Stimulated activated CD8-positive, alpha-beta memory T cell treated with anti-CD3 and anti-CD28 coated beads, Interleukin-4, amount 100 ng/mL, for 48 hours (primary cell): Measurements from ENCODE around the gene DGUOK.
"Not testable (repeated sequence)": the region's sequence is repeated elsewhere in the genome, so short reads cannot be mapped to it uniquely, and the experiment has no call there.

Experiments
- DNase-seq: peaks from one replicate; pipeline ENCODE4 v3.0.0-alpha.2; 2020

Gene DGUOK

DNA sequence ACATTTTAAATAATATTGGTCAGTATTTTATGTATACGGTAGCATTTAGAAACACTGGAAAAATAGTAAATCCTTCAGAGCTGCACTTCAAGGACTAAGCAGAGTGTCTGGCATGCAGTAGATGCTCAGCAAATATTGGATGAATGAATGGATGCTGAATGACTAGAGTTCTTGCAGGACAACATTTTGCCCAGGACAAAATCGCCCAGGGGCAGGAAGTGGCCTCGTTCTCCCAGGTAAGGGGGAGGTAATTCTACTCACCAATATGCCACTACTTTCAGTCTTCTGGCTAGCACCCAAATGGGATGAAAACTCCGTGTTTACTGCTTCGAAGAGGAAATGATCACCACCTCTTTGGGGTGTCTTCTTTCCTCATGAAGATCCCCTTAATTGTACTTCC, 4.0 kb upstream of the DGUOK start:
- DNase-seq, result no peak

GRCh38 chr2:73925033-73925704, 1.5 kb upstream of the DGUOK start:
- DNase-seq, result no peak

DNA sequence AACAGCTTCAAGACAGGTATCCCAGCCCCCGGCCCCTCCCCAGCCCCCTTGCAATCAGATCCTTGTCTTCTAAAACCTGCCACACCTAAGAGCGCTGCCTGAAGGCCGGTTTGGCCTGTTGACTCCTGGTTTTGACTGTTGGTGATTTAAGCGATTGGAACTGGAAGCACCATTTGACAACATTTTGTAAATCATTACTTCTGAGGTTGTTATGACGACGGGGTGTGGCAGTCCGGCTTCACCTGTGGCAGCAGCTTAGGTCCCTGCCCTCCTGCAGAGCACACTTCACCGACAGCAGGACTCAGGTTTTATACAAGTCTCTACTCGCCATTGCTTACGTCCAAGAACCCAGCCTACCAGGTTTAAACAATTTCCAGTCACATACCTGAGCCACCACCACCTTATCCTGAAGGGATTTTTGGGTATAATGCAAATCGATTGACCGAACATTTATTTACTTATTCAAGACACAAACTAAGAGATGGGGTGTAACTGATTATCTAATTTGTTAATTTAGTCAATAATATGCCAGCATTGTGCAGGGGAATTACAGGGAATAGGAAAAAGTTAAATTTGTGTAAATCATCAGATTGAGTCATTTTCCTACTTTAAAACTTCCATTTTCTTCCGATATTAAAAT, 707 bp upstream of the DGUOK start:
- DNase-seq, result no peak

DNA sequence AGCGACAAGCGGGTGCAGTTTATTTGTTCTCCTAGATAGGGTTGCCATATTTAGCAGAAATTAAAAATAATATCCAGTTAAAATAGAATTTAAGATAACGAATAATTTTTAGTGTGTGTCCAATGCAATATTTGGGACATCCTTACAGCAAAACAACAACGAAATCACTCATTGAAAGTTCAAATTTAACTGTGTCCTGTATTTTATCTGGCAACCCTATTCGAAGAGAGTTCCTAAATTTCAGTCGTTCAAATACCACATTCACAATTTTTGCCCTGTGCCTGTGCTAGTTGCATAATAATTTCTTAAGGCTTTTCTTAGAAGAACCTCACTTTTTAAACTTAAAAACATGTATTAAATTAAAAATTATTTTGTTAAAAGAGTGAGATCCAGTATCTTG, 664 bp downstream of the DGUOK start:
- no peak for DNase-seq

- DNase-seq, result no peak
These were observed 2.3 kb downstream of the DGUOK start for GRCh38 chr2:73928963-73929347.

DNA sequence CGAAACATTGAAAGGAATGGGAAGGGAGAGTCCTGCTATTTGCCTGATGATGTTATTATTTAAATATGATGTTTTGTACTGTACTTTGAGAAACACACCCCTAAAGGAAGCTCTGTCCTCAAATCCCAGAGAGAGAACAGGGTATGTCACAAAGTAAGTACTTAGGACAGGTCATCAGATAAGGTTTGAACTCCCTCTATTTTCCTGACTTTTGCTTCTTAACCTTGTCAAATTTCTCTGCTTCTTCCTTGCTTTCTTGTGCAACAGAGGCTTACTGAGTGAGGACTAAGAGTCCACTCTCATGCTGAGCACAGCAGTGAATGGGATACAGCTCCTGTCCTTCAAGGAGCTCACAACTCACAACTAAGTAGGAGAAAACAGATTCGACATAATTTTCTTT, 3.7 kb downstream of the DGUOK start:
- DNase-seq, result peak; percentile 1

DNA sequence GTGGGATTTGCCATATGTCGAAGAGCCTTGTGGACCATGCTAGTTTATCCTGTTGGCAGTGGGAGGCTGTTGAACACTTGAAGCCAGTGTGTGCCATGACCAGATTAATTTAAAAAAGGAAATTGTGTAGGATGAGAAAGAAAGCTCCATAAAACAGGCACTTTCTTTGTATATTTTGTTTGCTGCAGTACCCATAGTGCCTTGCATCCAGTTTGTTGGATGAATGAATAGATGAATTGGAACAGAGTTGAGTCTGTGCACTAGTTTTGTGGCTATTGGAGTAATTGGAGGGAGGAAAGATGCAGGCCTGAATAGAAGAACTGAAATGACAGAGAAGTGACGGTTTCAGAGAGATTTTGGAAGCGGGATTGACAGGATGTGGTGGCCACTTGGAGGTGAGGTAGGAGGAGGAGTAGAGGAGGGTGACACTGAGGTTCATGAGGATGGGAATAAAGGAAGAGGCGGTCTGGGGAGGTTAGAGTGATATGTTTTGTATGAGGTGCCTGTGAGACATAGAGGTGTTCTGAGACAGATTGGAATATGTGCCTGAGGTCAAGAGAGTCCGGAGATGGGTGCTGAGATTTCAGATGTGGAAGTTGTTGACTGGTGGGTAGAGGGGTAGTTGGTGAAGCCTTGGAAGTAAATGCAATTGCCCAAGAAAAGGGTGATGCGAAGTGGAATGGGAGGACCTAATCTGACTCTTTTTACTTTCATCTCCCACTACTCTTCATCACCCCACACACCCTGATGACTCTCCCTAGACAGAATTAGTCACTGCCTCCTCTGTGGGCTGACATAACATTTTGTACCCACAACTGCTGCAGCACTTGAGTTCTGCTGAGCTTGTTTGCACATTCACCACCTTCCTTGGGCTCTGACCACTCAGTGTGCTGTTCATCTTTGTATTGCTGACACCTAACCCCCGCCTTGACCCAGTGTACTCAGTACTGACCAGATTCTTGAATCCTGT, 5.1 kb downstream of the DGUOK start:
- DNase-seq, result peak; percentile 65

GRCh38 chr2:73933194-73933593, 6.5 kb downstream of the DGUOK start:
- no peak for DNase-seq

DNA sequence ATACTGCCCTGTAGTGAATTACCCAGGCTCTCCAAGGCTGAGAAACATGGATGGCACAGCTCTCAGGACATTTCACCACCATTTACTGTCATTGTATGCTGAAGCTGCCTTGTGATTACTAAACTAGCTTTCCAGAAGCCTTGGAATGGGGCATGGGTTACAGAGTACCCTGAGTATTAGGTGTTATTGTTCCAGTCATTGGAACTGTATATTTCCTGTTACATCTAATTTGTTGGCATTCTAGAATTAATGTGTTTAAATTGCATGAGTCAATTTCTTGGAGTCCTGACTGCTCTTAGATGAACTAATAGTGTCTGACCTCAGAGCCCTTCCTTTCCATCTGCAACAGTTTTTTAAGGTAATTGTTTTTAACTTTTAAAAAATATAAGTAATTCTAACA, 9.0 kb downstream of the DGUOK start:
- no peak for DNase-seq

- no peak for DNase-seq
These were observed 10.6 kb downstream of the DGUOK start for GRCh38 chr2:73937103-73937885.

DNA sequence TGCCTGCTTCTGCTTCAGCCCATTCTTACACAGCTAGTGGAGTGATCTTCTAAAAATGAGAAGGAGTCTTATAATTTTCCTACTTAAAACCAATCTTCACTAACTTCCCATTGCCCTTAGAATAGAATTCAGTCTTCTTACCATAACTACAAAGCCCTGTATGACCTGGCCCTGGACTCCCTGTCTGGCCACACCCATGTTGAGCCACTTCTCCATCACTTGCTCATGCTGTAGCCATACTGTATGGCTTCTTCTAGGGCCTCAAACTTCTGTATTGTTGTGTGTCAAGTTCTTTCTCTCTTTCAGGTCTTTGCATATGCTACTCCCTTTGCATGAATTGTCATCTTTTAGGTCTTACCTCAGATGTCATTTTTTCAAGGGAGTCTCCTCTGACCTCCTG, 11.2 kb downstream of the DGUOK start:
- DNase-seq, result no peak

GRCh38 chr2:73938718-73939352, 12.2 kb downstream of the DGUOK start:
- no peak for DNase-seq

- peak; percentile 41 for DNase-seq
These were observed 12.7 kb downstream of the DGUOK start for GRCh38 chr2:73939419-73939818.

DNA sequence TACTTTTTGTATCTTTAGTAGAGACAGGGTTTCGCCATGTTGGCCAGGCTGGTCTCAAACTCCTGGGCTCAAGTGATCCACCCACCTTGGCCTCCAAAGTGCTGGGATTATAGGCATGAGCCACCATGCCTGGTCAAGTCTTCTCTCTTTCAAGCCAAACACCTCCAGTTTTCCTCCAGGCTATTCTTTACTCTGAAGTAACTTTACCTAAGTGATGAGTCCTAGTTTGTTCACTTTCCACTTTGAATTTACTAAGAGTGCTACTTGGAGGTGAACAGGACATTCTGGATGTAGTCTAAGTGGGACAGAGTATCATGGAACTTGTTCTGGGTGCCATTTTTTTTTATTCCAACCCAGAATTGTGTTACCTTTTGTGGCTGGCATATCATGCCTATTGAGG, 13.4 kb downstream of the DGUOK start:
- DNase-seq, result not testable (repeated sequence)

DNA sequence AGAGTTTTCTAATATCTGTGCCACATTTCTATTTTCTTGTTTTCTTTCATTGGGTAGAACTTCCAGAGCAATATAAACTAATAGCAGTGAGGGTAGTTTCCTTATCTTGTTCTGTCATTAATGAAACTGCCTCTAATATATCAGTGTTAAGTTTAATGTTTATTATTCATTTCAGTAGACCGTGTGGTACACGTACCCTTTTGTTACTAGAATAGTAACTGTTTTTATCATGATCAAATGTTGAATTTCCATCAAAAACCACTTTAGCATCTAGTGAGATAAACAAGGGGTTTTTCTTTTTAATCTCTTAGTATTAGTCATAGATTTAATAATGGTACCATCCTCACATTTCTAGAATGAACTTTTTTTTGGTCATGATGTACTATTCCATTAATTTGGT, 16.0 kb downstream of the DGUOK start:
- DNase-seq, result no peak

DNA sequence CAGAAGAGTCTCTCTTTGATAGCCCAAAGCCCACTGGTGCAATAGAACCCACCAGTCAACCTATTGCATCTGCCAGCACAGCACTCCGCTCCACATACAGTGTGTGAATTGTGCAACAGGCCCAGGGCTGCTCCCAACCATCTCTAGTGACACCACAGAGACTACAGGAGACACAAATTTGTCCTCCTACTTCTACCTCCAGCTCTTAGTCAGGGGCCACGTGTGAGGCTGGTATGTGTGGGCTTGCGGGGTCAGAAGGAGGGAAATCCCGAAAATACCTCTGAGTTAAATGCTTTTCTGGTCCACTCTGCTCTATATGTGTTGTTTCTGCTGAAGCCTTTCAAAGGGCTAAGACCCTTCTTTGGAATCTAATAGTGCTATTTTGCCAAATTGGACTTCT, 18.0 kb downstream of the DGUOK start:
- DNase-seq, result peak; percentile 63

DNA sequence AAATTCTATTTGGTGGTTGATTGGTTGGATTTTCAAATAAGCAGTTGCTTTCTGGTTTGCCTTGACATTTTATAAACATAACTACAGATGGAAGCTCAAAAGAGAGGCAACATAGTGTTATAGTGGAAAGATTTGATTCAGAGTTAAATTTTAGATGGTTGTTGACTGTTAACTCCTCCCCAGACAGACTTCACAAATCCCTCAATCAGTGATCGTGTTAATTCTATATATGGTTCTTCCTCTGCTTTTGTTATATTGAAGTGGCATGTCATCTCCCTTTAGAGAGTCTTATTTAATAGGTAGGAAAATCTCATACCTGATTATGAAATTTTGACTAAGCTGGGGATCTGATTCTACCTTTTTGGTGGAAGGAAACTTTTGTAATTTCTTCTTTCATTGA, 19.5 kb downstream of the DGUOK start:
- no peak for DNase-seq

- DNase-seq, result no peak
These were observed 20.0 kb downstream of the DGUOK start for GRCh38 chr2:73946666-73947065.

DNA sequence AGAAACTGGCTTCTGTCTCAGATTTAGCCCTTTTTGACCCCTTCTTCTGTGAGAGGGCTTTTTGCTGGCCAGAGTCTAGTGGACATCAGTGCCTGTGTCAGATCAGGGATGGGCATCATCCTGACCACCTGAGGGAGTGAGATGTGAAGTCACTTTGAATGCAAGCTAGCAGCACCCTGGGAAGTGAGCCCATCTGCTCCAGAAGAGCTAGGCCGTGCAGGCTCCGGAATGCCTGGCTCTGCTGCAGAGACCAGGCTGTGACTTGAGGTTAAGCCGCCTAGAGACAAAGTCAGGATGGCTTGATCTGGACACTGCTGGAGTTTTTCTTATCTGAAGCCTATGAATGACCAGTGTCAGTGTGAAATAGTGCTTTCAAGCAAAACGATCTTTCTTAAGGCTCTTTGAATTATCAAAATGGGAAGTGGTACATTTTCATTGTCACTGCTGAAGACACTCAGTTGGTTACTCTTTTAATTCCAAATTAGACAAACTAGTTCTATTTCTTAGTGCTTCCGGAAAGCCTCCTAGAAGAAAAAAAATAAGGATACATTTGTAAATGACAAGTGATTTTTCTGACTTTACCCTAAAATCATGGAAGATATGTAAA, 20.8 kb downstream of the DGUOK start:
- DNase-seq, result no peak

- no peak for DNase-seq
These were observed 23.1 kb downstream of the DGUOK start for GRCh38 chr2:73949802-73950201.

DNA sequence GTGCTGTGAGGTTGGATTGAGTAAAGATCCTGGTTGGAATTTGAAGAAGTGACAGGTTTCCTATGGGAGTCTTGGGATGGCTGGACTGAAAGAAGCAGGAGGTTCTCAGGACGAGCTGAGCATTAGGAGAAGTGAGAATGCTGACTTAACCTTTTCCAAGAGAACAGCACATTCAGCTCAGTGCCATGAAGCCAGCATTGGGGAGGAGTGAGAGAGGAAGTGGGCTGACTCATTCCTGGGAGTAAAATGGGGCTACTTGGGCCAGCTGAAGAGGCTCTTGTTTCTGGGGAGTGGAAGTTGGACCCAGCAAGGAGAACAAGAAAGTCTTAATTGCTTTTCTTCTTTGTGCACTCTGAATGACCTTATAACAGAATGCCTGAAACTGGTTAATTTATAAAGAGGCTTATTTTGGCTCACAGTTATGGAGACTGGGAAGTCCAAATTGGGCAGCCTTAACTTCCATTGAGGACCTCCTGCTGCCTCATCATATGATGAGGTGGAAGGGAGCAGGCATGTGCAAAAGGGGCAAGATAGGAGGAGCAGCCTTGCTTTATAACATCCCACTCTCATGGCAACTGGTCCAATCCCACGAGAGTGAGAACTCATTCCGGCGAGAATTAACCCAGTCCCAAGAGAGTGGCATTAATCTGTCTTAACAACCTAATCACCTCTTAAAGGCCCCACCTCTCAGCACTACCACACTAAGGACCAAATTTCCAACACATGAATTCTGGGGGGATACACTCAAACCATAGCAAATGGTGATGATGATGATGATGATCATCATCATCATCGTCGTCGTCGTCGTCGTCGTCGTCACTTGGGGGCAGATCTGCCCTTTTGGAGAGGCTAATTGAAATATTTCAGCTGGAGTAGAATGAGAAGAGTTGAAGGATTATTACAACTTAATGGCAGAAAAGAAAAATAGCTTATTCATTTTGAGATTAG, 26.1 kb downstream of the DGUOK start:
- no peak for DNase-seq
